GM18508 (cell line): ENCODE results near the gene MMS19.
"Not testable (repeated sequence)": the region's sequence is repeated elsewhere in the genome, so short reads cannot be mapped to it uniquely, and the experiment has no call there.

Source experiments
- ATAC-seq: cut with Tn5 transposase; IDR thresholded peaks from one replicate; pipeline ENCODE4 v1.9.1; 2021; ENCODE audit warnings: moderate number of reproducible peaks; ENCODE audit not compliant: insufficient read depth, unreplicated experiment

MMS19 gene

DNA sequence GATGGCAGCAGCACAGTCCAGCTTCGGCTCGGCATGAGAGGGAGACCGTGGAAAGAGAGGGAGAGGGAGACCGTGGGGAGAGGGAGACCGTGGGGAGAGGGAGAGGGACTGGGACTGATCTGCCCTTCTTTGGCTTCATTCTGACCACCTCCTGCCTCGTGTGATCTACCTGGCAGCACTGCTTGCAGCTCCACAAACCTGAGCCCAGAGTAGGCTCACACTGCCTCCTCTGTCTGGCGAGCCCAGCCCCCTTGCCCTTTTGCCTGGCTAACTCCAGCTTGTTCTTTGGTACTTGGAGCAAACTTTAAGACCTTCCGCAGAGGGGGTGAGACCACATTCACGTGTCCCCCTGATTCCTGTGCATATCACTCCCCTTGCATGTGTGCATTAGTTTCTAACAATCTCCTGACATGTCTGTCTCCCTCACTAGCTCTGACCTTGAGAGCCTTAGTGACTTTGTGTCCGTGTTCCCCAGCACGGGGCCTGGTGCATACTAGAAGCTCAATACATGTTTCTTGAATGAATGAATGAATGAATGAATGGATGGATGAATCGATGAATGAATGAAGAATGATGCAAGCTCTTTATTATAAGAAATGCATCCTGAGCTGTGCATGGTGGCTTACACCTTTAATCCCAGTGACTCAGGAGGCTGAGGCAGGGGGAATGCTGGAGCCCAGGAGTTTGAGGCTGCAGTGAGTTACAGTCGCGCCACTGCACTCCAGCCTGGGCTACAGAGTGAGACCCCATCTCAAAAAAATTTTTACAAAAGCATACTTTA, 31.7 kb upstream of the MMS19 start:
- no peak for ATAC-seq

DNA sequence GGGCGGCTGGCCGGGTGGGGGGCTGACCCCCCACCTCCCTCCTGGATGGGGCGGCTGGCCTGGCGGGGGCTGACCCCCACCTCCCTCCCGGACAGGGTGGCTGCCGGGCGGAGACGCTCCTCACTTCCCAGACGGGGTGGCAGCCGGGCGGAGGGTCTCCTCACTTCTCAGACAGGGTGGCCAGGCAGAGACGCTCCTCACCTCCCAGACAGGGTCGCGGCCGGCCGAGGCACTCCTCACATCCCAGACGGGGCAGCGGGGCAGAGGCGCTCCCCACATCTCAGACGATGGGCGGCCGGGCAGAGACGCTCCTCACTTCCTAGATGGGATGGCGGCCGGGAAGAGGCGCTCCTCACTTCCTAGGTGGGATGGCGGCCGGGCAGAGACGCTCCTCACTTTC, 30.7 kb upstream of the MMS19 start:
- ATAC-seq = not testable (repeated sequence)

- ATAC-seq = no peak
These were observed 27.5 kb upstream of the MMS19 start for GRCh38 chr10:97525683-97526110.

GRCh38 chr10:97525086-97525485, 26.9 kb upstream of the MMS19 start:
- ATAC-seq = no peak

- ATAC-seq = no peak
These were observed 24.7 kb upstream of the MMS19 start for GRCh38 chr10:97522937-97523336.

- no peak for ATAC-seq
These were observed 23.8 kb upstream of the MMS19 start for GRCh38 chr10:97522071-97522470.

DNA sequence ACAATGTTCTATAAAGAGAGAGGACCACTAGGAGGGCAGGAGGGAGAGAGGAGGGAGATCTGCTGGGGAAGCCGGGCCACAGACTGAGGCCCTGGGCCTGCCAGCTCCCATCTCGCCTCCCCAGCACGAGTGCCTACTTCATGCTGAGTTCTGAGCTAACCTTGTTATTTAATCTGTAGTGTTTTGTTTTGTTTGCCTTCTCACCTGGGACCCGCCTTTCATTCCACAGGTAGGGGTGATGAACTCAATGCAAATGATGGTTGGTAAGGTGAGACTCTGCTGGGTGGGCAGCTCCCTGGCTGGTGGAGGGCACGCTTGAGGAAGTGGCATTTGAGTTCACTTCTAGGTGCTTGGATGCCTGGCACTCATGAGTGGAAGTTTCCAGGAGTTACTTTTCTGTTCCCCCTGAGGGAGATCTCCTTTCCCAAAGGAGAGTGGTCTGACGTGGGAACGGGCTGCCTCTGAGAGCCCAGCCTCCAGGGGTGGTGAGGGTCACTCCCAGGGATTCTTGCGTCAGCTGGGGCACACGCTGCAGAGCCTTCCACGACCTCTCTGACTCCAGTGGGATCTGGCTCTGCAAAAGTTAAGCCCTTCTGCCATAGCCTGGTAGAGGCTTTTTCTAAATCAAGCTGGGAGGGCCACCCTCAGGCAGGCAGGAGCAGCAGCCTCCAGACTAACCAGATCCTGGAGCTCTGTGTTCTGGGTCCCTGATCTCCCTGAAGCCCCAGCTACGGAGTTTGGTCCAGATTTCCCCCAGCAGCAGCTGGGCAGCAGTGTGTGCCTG, 22.9 kb upstream of the MMS19 start:
- no peak for ATAC-seq

DNA sequence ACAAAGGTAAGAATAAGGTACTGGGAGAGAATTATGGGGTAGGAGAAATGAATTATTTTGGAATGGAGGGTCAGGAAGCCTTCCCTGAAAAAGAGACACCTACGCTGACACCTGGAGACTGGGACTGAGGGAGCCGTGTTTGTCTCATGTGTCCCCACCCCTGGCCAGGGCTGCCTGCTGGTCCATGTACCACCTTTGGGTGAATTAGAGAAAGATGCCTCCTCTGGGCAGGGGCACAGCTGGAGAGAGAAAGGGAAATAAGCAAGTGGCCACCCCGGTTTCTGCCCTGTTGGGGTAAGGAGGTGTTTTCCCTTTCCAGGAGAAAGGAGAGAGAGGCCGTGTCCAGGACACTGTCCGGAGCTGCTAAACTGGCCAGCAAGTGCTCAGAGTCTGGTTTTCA, 22.3 kb upstream of the MMS19 start:
- ATAC-seq = no peak

- ATAC-seq = no peak
These were observed 21.1 kb upstream of the MMS19 start for GRCh38 chr10:97519342-97519741.

DNA sequence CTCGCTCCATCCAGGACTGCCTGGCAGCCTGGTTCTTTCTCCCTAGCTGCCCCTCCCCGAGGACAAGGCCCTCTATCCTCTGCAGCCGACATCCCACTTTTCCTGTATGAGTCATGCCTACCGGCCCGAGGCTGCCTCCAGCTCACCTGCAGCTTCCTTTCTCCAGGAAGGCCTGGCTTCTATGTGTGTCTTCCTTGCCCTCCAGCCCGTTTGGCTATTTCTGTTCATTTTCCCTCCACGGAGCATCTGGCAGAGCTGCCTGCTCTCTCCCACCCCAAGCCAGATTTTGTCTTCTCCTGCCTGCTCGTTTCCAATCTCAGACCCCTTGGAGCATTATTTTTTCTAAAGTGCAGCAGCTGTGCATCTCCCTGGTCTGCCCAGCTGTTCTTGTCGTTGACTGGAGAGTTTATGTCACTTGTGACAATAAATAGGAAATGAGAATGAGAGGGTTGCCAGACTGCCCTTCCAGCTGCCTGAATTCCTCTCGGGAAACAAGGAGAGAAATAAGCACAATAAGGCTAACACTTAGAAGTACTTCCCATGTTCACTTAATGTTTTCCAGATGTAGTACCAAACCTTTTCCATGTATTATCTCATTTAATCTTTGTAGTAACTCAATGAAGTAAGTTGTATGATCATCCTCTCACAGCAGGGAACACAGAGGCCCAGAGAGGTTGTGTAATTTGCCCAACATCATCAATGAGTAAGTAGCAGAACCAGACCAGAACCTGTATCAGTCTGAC, 20.2 kb upstream of the MMS19 start:
- ATAC-seq = no peak

DNA sequence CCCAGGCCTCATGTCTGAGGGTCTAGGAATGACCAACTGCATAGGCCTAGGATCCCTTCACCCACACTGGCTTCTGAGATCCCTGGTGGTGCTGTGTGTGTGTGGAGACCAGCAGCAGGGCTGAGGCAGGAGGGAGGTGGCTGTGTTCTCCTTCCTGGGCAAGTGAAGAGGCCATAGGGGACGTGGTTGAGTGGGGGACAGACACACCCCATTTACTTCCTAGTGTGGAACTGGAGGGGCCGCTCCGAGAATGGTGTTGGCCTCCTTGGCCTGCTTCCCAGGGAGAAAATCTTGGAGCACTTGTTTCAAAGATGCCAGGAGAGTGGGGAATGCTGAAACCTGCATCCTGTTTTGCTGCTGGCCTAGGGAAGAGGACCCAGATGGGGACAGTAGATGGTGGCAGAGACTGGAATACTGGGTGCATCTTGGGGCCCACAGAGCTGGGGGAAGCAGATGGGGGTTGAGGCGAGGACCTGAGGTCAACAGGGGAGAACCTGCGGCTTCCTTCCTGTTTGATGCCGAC, 19.6 kb upstream of the MMS19 start:
- no peak for ATAC-seq

- no peak for ATAC-seq
These were observed 19.0 kb upstream of the MMS19 start for GRCh38 chr10:97517096-97517750.

- ATAC-seq = no peak
These were observed 17.2 kb upstream of the MMS19 start for GRCh38 chr10:97515271-97515978.

- no peak for ATAC-seq
These were observed 16.1 kb upstream of the MMS19 start for GRCh38 chr10:97514344-97514743.

GRCh38 chr10:97512993-97513392, 14.8 kb upstream of the MMS19 start:
- no peak for ATAC-seq

- ATAC-seq = no peak
These were observed 13.7 kb upstream of the MMS19 start for GRCh38 chr10:97511711-97512440.

DNA sequence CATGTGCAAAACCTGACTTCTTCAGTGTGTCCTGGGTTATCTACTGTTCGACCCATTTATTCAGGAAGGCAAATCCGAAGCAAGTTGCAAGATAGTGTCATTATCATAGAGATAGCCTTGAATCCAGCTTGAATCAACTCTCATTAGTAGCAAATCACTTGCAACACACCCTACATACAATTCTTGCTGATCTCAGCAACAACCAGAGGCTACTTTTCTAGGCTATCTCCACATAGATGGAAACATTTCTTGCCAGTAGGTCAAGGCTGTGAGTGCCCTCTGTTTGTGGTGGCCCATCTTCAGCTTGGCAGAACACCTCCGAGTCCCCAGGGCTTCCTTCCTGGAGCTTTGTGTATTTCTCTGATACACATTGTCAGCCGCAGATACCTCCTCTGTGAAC, 12.5 kb upstream of the MMS19 start:
- ATAC-seq = no peak

DNA sequence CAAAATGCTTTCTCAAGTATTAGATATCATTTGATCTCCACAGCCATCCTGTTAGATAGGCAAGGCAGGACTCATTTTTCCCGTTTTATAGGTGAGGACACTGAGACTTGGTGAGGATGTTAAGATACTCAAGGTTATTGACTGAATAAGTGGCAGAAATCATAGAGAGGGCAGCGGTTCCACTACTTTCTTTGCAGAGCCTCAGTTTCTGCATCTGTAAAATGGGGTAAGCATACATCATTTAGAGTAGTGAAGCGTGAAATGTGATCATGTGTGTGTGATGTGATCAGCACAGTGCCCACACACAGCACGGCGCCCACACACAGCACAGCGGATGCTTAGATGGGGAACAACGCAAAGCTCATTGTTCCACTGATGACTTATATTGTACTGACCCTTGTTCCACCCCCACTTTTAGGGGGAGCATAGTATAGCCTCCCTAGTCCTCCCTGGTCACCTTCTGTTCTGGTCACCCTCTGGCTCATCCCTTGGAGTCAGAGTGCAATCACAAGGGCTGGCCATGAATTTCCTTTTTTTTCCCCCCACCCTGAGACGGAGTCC, 11.0 kb upstream of the MMS19 start:
- no peak for ATAC-seq

- no peak for ATAC-seq
These were observed 10.1 kb upstream of the MMS19 start for GRCh38 chr10:97508342-97508741.
